Heart left ventricle (tissue), 16 donors: Measurements from ENCODE around the gene LITAF. TPM values are rescaled to one million over a fixed set of nuclear protein-coding genes. Genes with fewer than 3 reads are reported as not detected.
"Not testable (repeated sequence)": the region's sequence is repeated elsewhere in the genome, so short reads cannot be mapped to it uniquely, and the experiment has no call there.

ENCODE experiments used
- ATAC-seq, 4 donors: fragments of 200-7000 bp; cut with Tn5 transposase; one replicate each; pipeline ENCODE4 v1.9.1; 2020 to 2022; ENCODE audit warnings: moderate library complexity in 4 of 4, mild to moderate bottlenecking in 3 of 4, moderate number of reproducible peaks in 1 of 4
- DNase-seq, 5 donors: peaks; one replicate each; pipeline ENCODE4 v3.0.0-alpha.2; 2020
- H3K27ac ChIP-seq, 12 donors: fragments of 200-600 bp; sonication (generic) in 4 of 12; one replicate each; pipeline versions ENCODE4 v1.5.0 to v1.8.0; 2016 to 2022; ENCODE audit warnings: mild to moderate bottlenecking in 2 of 12
- H3K27me3 ChIP-seq, 9 donors: fragments of 200-600 bp; sonication (generic) in 2 of 9; one replicate each; pipeline versions ENCODE4 v1.5.1 to v1.8.0; 2016 to 2022; ENCODE audit warnings: mild to moderate bottlenecking in 3 of 9
- H3K36me3 ChIP-seq, 9 donors: fragments of 200-600 bp; sonication (generic) in 2 of 9; one replicate each; pipeline versions ENCODE4 v1.5.0 to v1.8.0; 2018 to 2022; ENCODE audit warnings: mild to moderate bottlenecking in 2 of 9
- H3K4me1 ChIP-seq, 12 donors: fragments of 200-600 bp; sonication (generic) in 4 of 12; one replicate each; pipeline versions ENCODE4 v1.5.0 to v1.8.0; 2016 to 2022; ENCODE audit warnings: mild to moderate bottlenecking in 3 of 12
- H3K4me3 ChIP-seq, 12 donors: fragments of 200-600 bp; sonication (generic) in 4 of 12; one replicate each; pipeline versions ENCODE4 v1.5.0 to v1.8.0; 2017 to 2022; ENCODE audit warnings: mild to moderate bottlenecking in 9 of 12, moderate library complexity in 4 of 12
- H3K9me3 ChIP-seq, 12 donors: fragments of 200-600 bp; sonication (generic) in 4 of 12; one replicate each; pipeline versions ENCODE4 v1.5.0 to v1.8.0; 2016 to 2022; ENCODE audit warnings: mild to moderate bottlenecking in 1 of 12
- CTCF ChIP-seq, 12 donors: fragments of 200-600 bp; sonication (generic) in 4 of 12; IDR thresholded peaks; one replicate each; pipeline versions ENCODE4 v1.5.0 to v1.8.0; 2018 to 2022; ENCODE audit warnings: antibody characterized with exemption in 12 of 12, mild to moderate bottlenecking in 5 of 12
- POLR2A ChIP-seq, 2 donors: fragments of 450-650 bp; IDR thresholded peaks; one replicate each; pipeline ENCODE4 v1.6.1; 2017; ENCODE audit warnings: antibody characterized with exemption in 2 of 2, mild to moderate bottlenecking in 2 of 2, moderate library complexity in 2 of 2
- WGBS, 4 donors: extraction: QIAGEN DNeasy Blood & Tissue Kit in 2 of 4; methylation state at CpG; one replicate each; pipeline versions ENCODE4 v1.1.5 to v1.1.7; 2013 to 2018; 5-methylcytosine and 5-hydroxymethylcytosine counted together
- intact Hi-C, 10 donors: fragments of 100-400 bp; cut with DNase I; formaldehyde crosslinking; loops; one replicate each; pipeline versions ENCODE4 v1.11.1 to v1.14.2; 2022
- polyA plus RNA-seq, 2 donors: library from polyadenylated mRNA; stranded (reverse); fragments of 200-250 nt; gene quantifications; one replicate each; pipeline ENCODE4 v1.2.3, GENCODE V29; 2013
- total RNA-seq, 9 donors: library from RNA; depleted of rRNA in 2 of 9; stranded (reverse); fragments of >200 nt in 2 of 9; fragmentation: NEBNext Ultra II Directional in 3 of 9; extraction: Animal tissue kit (Norgen Biotek cat#: 25700) in 3 of 9; gene quantifications; one replicate each; pipeline versions ENCODE4 v1.1.0 to v1.2.4, GENCODE V29; 2016 to 2023
- donor health status: ischemic (EF 13 %, LVEDD 7.1; RV severe dilation, severe dysfunction).
- donor health status: healthy with polysubstance abuse.
- donor health status: DM: no; HTN: yes; CAD: no.
- donor health status: DM: no; HTN: no; CAD: no.
- donor health status: ischemic (EF 25% LVEDD 6.9; RV normal size, moderate dysfunction).
- donor health status: ischemic (EF 25% LVEDD 5.7; RV mildly dilated, moderate dysfunction).
- donor health status: healthy.
- donor health status: DM: yes; HTN: yes; CAD: no.
- donor health status: ischemic (EF 35%, LVEDD 5.7; RV mildly dilated, moderate dysfunction).
- donor health status: nonischemic (EF 11% LVEDD 7.7; RV severe dilation, severe dysfunction).
- donor health status: DM: yes; HTN: yes; CAD: no.
- donor health status: PGD.
- donor health status: ischemic (EF 29% LVEDD 5.4; RV normal size, mild dysfunction).
- donor health status: nonischemic (EF 23%, LVEDD 6.1; RV moderate dilation, normal function).

Gene LITAF
- total and polyA plus RNA-seq, 11 donors, result 12.2 to 133 (median 46.5) TPM

- no peaks in the 10 kb centered on the region for H3K9me3 ChIP-seq
- no peaks in the 10 kb centered on the region for H3K27me3 ChIP-seq
- H3K4me1 ChIP-seq, result peaks cover 0 to 60% (median 0%) of the 10 kb centered on the region in 12 donors
- H3K36me3 ChIP-seq, result no peaks in the 10 kb centered on the region
- TF ChIP-seq POLR2A (IDR thresholded peaks at IDR 0.05), result no peak
- TF ChIP-seq CTCF (IDR thresholded peaks at IDR 0.05), result no peak
- peak overlapping the region in 1 of 12 donors; percentile 69 for H3K27ac ChIP-seq
- no peak for DNase-seq
- H3K4me3 ChIP-seq, result no peak overlapping the region
- 74 to 84% (median 77%) methylated on average over 14 of the region's 14 CpGs for WGBS, 4 donors
- ATAC-seq, result no peak
- intact Hi-C loops, result no loop called here
Observed at GRCh38 chr16:11609474-11610120, 22.9 kb upstream of the LITAF start.

DNA sequence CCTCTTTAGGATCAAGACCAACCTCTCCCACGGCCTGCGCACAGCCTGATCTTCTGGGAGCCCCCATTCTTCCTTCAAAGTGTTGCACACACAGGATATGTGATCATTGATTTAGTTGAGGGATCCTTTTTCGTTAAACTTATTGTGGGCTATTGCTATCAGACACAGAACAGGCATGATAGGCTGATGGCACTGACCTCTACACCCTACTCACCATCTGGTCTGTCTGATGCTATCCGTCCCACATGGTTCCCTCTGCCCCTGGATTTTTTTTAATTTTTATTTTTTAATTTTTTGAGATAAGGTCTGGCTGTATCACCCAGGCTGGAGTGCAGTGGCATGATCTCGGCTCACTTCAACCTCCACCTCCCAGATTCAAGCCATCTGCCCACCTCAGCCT lies 19.2 kb upstream of the LITAF start:
- H3K9me3 ChIP-seq, result no peaks in the 10 kb centered on the region
- intact Hi-C loops, result no loop called here
- WGBS, 4 donors, result 93 to 94% (median 93%) methylated on average over 5 of the region's 5 CpGs
- H3K36me3 ChIP-seq, result no peaks in the 10 kb centered on the region
- no peaks in the 10 kb centered on the region for H3K27me3 ChIP-seq
- peak overlapping the region in 4 of 12 donors; percentile 56 to 87 (median 80) for H3K27ac ChIP-seq
- ATAC-seq (no peak), DNase-seq (no peak)
- TF ChIP-seq POLR2A (IDR thresholded peaks at IDR 0.05), result no peak
- no peak for TF ChIP-seq CTCF (IDR thresholded peaks at IDR 0.05)
- H3K4me1 ChIP-seq, result peaks cover 0 to 44% (median 1%) of the 10 kb centered on the region in 12 donors
- no peak overlapping the region for H3K4me3 ChIP-seq

GRCh38 chr16:11605564-11605886 lies 18.8 kb upstream of the LITAF start:
- Histone ChIP-seq H3K9me3 (no peaks in the 10 kb centered on the region), H3K36me3 (no peaks in the 10 kb centered on the region), H3K27me3 (no peaks in the 10 kb centered on the region), H3K4me1 (peaks cover 0 to 44% (median 1%) of the 10 kb centered on the region in 12 donors), H3K4me3 (no peak overlapping the region), H3K27ac (peak overlapping the region in 7 of 12 donors; percentile 55 to 87 (median 66))
- 78 to 91% (median 89%) methylated on average over 8 of the region's 8 CpGs for WGBS, 4 donors
- no peak for DNase-seq
- intact Hi-C loops, result no loop called here
- no peak for ATAC-seq
- TF ChIP-seq POLR2A (IDR thresholded peaks at IDR 0.05) (no peak), CTCF (IDR thresholded peaks at IDR 0.05) (no peak)

DNA sequence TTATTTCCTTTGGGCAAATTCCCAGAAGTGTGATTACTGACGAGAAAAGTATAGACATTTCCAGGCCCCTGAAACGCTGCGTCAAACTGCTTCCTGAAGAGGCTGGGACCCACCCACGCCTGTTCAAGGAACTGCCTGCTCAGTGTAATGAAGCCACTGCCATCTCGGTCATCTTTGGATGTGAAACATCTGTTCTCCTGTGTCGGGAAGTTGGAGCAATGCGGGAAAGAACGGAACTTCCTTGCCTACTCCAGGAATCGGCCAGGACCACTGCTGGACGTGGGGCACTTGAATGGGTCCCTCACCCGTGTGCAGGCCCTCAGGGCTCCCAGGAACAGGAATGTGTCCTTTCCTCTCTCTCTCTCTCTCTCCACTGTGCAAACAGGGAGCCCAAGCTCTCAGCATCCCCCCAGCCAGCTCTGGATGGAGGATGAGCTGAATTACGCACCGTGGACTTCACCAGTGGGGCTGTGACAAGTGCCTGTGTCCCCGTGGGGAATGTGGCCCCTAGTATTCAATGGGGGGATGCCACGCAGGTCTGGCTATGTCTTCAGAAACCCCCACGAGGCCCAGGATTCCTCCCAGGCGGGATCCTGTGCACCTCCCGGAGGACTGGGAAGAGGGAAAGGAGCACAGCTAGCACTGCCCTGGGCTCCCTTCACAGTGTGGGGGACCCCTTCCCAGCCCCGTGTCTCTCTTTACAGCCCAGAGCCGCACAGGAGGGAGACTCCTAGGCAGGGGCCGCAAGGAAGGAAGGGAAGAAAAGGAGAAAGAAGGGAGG lies 18.3 kb upstream of the LITAF start:
- no peaks in the 10 kb centered on the region for H3K36me3 ChIP-seq
- no peaks in the 10 kb centered on the region for H3K27me3 ChIP-seq
- peak overlapping the region in 10 of 12 donors; percentile 45 to 87 (median 62) for H3K27ac ChIP-seq
- no peak for TF ChIP-seq POLR2A (IDR thresholded peaks at IDR 0.05)
- TF ChIP-seq CTCF (IDR thresholded peaks at IDR 0.05), result no peak
- no peaks in the 10 kb centered on the region for H3K9me3 ChIP-seq
- H3K4me3 ChIP-seq, result no peak overlapping the region
- peaks cover 0 to 39% (median 1%) of the 10 kb centered on the region in 12 donors for H3K4me1 ChIP-seq
- intact Hi-C loops, result loop anchor here in 1 of 10 donors (5.0 kb wide), 1 partner anchor 47 kb away; no protein-coding TSS in a partner anchor
- peak; percentile 81 to 97 (median 93) for ATAC-seq
- 57 to 61% (median 60%) methylated on average over 21 of the region's 21 CpGs for WGBS, 4 donors
- peak in 4 of 5 donors; percentile 77 to 87 (median 80) for DNase-seq

- WGBS, 4 donors, result 91 to 95% (median 92%) methylated on average over 4 of the region's 4 CpGs
- H3K9me3 ChIP-seq, ATAC-seq, H3K4me3 ChIP-seq, H3K27me3 ChIP-seq, H3K36me3 ChIP-seq, DNase-seq: not testable (repeated sequence)
- intact Hi-C loops, result loop anchor here in 1 of 10 donors (5.0 kb wide), 1 partner anchor 48 kb away; no protein-coding TSS in a partner anchor
- H3K27ac ChIP-seq, result peak overlapping the region in 9 of 12 donors; percentile 27 to 87 (median 53)
- H3K4me1 ChIP-seq, result peaks cover 0 to 32% (median 1%) of the 10 kb centered on the region in 12 donors
Observed at GRCh38 chr16:11604296-11604695, 17.6 kb upstream of the LITAF start.
